Measurements from ENCODE around the gene STIM2.
"Not testable (repeated sequence)": the region's sequence is repeated elsewhere in the genome, so short reads cannot be mapped to it uniquely, and the experiment has no call there.

Gene STIM2

DNA sequence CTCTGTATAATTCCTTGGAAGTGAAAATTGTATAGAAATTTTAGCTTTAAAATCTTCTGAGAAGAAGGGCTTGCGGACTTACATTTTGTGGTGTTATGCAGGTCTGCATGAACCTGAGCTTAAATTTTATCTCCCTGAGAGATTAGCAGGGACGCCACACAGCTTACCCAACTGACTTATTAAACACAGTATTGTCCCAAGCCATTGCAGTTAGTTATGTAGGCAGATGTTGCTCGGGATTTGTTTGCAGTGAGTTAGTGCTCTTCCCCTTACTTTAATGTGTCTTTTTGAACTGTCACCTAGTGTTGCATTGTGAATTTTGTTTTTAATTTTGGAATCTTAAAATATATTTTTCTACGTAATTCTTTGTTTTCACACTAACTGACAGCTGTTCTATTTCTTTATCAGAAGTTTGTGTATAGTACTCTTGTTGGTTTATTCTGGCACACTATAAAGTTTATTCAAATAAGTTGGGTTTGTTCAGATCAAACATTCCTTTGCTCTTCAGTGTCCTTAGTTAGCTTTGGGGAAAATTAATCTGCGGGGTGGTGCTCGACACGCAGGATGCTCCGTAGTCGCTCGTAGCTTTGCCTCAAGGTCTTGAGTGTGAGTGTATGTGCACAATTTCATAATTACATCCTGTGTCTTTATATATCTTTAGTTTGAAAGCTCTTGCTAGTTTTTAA, 145.4 kb downstream of the STIM2 start:
- no peak for DNase-seq

DNA sequence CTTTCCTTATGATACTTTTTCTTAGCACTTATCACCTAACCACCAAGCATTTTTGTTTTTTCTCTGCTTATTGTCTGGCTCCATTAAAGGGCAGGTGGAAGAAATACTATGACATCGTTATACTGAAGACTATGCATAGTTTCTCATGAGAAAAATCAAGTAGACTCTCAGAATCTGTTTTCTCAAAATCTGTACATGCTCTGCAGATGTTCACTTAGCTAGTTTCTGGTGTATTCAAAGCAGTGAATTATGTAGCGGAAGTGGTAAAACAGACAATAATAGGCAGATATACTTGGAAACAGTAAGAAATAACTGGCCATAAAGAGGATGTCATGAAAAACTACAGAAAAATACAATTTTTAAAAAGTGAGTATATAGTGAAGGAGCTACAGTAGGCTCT, 146.0 kb downstream of the STIM2 start:
- no peak for DNase-seq

GRCh38 chr4:27007507-27007906, 146.9 kb downstream of the STIM2 start:
- no peak for DNase-seq

- no peak for DNase-seq
Observed at GRCh38 chr4:27008679-27009078, 148.0 kb downstream of the STIM2 start.

- no peak for DNase-seq
Observed at GRCh38 chr4:27009539-27009938, 148.9 kb downstream of the STIM2 start.

DNA sequence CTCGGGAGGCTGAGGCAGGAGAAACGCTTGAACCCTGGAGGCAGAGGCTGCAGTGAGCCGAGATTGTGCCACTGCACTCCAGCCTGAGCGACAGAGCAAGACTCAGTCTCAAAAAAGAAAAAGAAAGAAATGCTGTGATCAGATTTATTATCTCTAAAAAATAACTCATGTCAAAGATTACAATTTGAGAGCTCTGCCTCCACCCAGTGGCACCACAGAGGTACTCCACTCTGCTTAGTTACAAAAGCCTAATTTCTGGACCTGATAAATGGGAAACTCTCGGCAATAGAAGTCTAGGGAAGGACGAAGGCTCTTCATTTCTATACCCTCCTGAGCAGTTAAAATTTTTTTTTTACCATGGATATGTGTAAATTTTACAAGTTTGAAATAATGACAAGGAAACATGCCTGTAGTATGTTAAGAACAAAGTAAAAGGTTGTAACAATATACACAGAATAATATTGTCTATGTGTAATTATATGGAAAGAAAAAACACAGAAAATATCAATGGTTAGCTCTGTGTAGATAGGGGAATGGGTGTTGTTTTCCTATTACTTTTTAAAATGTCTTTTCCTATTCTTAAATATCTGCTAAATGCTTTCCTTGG, 149.8 kb downstream of the STIM2 start:
- peak; percentile 44 for DNase-seq

- DNase-seq, result no peak
Observed at GRCh38 chr4:27011401-27011800, 150.8 kb downstream of the STIM2 start.

DNA sequence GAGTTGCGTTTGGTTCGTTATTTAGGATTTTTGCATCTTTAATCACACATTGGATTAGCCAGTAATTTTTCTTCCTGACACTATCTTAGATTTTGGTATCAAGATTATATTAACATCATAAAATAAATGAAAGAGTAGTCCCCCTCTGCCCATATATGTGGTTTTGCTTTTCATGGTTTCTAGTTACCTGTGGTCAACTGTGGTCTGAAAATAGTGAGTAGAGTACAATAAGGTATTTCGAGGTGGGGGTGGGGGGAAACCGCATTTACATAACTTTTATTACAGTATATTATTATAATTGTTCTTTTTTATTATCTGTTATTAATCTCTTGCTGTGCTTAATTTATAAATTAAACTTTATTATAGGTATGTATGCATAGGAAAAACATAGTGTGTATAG, 152.4 kb downstream of the STIM2 start:
- DNase-seq, result no peak

DNA sequence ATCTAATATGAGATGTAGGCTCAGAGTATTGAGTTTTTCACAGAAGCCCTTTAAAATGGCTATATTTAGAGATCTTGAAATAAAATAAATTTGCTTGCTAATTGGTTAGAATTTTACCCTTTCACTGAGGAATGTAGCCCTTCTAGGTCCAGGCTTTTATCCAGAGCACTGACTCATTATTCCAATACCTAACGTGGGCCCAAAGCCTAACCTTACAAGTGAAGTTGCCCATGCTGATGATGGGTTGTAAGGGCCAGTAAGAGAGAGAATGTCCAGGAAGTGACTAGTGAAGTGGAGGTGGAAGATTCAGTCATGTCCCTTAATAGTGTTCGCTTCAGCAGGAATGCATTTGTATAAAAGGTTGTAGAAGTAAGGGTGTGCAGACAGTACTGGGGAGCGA, 155.9 kb downstream of the STIM2 start:
- no peak for DNase-seq

DNA sequence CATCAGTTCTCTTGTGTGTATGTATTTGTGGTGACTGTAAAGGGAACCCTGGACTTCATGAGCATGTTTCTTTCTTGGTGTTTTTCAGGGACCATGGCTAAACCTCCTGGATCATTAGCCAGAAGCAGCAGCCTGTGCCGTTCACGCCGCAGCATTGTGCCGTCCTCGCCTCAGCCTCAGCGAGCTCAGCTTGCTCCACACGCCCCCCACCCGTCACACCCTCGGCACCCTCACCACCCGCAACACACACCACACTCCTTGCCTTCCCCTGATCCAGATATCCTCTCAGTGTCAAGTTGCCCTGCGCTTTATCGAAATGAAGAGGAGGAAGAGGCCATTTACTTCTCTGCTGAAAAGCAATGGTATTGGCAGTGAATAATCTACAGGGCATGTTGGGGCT, 157.0 kb downstream of the STIM2 start:
- no peak for DNase-seq

DNA sequence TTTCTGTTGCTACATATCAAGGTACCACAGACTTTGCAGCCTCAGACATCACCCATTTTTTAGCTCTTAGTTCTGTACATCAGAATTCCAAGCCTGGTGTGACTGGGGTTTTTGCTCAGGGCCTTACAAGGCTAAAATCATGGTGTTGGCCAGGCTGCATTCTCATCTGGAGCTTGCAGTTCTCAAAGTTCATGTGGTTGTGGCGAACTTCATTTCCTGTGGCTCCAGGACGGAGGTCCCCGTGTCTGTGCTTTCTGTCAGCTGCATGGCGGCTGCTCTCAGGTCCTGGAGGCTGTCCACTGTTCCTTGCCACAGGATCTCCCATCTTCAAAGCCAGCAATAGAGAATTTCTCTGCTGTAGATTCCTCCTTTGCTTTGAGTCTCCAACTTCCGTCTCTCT, 157.4 kb downstream of the STIM2 start:
- DNase-seq, result no peak

DNA sequence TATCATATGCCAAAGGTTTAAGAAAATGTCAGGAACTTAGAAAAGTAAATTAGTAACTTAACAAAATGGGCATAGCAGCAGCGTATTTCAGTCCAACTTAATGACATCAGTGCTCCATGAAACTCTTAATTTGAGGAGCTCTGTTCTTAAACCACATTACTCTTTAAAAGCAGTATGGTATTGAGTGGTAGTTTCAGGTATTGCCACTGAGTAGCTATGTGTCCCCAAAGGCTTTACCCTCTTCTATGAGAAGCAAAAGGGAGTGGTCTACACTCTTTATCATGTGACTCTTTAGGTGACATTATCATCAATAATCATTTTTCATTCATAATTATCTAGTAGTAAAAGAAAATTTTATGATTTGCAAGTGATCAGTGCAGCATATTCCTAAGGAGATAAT, 158.3 kb downstream of the STIM2 start:
- no peak for DNase-seq

- no peak for DNase-seq
Observed at GRCh38 chr4:27019766-27020165, 159.1 kb downstream of the STIM2 start.

- DNase-seq, result no peak
Observed at GRCh38 chr4:27020203-27020602, 159.6 kb downstream of the STIM2 start.

DNA sequence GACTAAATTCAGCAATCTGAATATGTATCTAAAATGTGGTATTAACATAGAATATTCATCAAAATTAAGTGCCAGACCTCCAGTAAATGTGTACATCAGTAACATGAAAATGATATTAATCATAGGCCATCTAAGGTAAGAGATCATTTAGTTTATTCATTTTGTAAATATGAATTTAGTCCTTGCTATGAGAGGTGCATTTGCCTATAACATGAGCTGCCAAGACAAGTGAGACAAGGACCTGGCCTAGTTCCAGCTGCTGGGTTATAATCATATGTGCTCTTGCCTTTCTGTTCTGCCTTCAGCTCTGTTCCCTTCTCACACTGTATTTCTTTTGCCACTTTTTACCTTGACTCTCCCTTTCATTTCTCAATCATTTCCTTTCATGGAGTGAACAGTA, 160.0 kb downstream of the STIM2 start:
- no peak for DNase-seq

DNA sequence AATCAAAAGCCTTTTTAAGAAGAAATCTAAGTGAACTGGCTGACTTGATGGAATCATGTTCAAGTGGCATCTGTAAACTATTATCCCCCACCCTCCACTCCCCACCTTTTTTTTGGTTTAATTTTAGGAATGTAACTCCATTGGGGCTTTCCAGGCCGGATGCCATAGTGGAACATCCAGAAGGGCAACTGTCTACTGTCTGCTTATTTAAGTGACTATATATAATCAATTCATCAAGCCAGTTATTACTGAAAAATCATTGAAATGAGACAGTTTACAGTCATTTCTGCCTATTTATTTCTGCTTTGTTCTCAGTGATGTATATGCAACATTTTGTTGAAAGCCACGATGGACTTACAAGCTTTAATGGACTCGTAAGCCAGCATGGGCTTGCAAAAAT, 162.3 kb downstream of the STIM2 start:
- DNase-seq, result no peak

DNA sequence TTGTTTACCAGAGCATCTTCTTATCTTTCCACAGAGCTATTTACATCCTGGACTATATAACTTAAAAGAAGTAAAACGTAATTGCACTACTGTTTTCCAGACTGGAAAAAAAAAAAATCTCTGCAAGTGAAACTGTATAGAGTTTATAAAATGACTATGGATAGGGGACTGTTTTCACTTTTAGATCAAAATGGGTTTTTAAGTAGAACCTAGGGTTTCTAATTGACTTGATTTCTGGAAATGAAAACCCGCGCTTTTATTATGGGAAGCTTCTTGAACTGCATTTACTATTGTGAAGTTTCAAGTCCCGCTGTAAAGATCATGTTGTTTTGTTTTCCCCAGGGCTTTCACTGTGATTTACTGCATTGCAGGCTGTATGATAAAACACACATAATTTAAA, 162.7 kb downstream of the STIM2 start:
- no peak for DNase-seq

GRCh38 chr4:27024805-27025204, 164.2 kb downstream of the STIM2 start:
- no peak for DNase-seq

DNA sequence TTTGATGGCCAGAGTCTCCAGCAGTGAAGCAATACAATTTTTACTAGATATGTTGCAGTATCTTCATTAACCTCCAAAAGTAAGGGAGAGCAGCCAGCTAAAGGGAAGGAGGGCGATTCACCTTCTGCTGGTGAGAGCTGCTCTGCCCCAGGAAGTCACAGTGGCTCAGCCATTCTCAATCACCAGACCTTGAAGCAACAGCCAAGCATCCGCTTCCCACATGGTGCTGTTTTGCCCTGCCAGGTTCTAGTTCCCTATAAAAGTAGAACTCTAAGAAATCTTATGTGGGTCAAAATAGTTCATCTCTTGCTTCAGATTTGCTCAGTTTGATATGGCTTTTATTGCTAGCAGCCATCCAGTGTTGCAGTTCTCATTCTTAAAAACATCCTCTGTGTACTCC, 166.8 kb downstream of the STIM2 start:
- no peak for DNase-seq

DNA sequence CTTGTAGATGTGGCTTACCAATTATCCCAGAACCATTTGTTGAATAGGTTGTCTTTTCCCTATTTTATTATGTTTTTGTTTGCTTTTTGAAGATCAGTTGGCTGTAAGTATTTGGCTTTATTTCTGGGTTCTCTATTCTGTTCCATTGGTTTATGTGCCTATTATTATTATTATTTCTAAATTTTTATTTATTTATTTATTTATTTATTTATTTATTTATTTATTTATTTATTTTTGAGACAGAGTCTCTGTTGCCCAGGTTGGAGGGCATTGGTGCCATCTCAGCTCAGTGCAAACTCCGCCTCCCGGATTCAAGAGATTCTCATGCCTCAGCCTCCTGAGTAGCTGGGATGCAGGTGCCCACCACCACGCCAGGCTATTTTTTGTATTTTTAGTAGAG, 174.5 kb downstream of the STIM2 start:
- not testable (repeated sequence) for DNase-seq

DNA sequence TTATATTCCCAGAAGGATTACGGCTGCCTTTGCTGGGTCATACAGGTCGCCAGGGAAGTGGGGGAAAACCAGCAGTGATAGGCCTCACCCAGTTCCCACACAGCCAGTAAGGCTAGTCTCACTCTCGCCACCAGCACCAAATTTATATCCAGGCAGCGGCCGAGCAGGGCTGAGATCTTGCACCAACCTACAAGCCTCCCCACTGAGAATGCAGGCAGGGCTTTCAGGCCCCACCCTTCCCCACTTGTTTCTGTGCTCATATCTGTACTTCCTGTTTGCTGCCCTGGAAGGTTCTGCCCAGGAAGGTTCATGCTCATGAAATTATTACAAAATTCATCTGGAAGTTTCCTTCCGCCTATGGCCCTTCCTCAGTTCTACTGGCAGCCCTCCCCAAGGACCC, 179.7 kb downstream of the STIM2 start:
- no peak for DNase-seq

DNA sequence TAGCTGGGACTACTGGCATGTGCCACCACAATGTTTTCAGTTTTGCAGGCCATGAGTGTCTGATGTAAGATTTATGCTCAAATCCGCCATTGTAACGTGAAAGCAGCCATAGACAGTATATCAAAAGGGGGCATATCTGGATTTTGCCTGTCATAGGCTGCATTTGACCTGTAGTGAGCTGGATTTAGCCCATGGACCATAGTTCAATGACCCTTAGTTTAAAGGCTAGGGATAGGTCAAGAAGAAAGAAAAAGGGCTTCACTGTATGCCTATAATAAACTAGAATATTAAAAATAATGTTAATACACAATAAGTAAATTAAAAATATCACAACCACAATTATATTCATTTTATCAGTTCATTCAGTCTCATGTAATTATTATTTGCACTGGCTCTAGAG, 181.8 kb downstream of the STIM2 start:
- DNase-seq, result no peak

DNA sequence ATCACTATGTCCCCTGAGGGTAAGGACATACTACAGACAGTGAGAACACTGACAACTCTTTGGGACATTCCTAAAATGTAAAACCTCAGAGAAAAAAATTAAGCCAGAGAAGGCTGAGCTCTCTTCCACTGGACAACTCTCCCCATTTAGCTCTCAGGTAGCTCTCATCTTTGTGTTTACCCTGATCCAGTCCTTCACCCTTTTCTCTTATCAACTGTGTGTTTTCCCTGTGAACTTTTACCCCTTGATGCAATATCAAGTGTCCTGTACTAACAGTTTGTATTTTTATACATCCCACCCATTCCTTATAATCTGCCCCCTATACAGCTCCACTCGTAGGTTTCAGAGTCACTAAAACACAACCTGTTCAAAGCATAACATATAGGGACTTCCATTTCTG, 182.6 kb downstream of the STIM2 start:
- DNase-seq, result no peak

- DNase-seq, result no peak
Observed at GRCh38 chr4:27046851-27047250, 186.2 kb downstream of the STIM2 start.
